Measurements from ENCODE around the gene SMTN.
"Not testable (repeated sequence)": the region's sequence is repeated elsewhere in the genome, so short reads cannot be mapped to it uniquely, and the experiment has no call there.

SMTN gene

DNA sequence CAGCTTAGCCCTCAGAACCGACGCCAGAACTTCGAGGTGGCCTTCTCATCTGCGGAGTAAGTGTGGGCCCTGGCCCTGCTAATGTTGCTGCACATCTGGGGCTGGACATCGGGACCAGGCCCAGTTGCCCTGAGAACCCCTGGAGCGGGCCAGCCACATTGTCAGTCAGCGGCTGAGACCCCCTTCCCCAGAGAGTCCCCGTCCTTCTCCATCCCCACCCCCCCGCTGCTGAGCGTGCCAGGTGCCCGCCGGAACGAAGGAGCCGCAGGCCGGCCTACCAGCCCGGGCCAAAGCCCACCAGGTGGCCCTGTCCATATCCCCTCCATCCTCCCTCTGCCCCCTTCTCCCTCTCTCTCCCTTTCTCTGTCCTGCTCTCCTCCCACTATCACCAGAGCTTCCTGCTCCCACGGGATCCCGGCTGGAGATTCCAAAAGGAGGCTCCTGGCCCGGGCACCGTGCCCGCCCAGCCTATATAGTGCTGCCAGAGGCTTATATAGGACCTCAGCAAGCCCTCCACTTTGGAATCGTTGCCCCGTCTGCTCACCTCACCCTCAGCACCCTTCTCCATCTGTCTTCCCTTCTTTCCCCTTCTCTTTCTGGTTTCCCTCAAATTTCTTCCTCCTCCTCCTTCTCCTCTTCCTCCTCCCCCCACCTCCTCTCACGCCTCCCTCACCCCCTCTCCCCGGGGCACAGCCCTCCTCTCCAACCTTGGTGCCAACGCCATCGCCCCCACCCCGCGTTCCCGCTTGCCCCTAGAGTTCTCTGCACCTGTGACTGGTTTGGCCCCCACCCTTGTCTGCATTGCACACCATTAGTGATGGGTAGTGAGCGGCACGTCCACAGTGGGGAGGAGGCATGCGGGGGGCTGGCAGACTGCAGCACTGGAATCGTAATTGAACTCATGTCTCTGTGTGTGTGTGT lies 19.0 kb downstream of the SMTN start:
- DNase-seq (ENCODE audit: low read depth, low spot score): no peak
- H3K4me3 ChIP-seq (ENCODE audit: low read length): no peak overlapping the region

DNA sequence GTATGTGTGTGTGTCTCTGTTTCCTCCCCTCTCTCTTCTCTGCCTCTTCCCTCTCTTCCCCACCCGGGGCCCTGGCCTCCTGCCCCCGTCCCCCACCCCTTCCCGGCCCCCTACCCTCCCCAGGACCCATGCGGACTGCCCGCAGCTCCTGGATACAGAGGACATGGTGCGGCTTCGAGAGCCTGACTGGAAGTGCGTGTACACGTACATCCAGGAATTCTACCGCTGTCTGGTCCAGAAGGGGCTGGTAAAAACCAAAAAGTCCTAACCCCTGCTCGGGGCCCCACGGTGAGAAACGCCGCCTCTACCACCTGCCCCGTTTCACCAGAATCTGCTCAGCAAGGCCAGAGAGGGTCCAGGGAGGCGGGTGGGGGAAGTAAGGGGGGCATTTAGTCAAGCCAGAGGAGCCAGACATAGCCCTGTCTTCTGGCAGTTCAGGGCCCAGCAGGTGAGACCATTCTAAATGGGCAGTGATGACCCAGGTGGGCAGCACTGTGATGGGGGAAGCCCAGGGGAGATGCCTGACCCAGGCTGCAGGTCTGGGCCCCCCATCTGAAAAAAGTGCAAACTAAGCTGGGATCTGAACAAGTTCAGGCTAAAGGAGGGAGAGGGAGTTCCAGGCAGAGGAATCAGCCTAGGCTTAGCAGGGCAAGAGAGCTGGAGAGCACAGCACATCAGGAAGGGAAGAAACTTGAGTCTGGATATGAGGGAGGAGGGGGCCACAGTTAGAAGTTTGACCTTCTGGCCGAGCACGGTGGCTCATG lies 19.8 kb downstream of the SMTN start:
- no peak overlapping the region for H3K4me3 ChIP-seq (ENCODE audit: low read length)
- no peak for DNase-seq (ENCODE audit: low read depth, low spot score)

DNA sequence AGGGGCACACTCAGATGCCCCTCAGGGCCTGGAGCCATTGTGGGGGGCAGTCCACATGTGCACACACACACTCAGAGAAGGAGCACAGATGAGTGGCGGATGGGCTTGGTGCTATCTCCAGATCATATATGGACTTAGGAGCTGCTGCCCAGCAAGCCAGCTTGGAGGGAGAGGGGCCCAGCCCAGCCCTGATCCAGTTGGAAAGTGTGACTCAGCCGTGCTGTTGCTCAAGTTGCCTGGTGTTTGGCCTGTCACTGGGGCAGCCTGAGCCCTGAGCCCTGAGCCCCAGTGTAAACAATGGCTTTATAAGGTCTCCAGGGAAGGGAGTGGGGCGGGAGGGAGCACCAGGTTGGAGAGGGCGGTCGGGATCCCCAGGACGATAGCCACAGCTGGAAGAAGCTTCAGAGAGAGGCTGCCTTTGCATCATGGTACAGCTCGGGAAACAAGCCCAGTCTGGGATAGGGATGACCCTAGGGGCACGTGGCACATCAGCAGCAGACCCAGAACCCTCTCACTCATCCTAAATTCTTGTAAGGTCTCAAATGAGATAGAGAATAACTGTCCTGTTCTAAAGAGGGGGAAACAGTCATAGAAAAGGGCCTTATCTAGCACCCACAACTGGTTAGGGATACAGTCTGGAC lies 21.4 kb downstream of the SMTN start:
- H3K4me3 ChIP-seq (ENCODE audit: low read length): no peak overlapping the region
- DNase-seq (ENCODE audit: low read depth, low spot score): no peak

DNA sequence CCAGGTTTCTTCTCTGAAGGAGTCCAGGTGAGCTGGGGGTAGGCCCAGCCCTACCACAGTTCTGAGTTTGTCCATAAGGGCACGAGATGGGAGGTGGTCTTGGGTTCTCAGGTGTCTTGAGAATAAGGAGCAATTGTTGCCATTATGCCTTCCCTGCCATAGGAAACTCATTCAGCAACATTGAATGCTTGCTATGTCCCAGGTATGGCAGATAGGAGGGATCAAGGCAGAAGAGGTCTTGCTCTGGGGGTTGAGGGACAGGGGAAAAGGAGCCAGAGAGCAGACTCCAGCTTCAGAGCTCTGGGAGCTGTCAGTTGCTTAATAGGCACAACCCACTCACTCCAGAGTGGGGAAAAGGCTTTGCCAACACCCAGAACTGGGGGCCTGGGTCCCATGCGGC lies 22.0 kb downstream of the SMTN start:
- no peak for DNase-seq (ENCODE audit: low read depth, low spot score)
- no peak overlapping the region for H3K4me3 ChIP-seq (ENCODE audit: low read length)

DNA sequence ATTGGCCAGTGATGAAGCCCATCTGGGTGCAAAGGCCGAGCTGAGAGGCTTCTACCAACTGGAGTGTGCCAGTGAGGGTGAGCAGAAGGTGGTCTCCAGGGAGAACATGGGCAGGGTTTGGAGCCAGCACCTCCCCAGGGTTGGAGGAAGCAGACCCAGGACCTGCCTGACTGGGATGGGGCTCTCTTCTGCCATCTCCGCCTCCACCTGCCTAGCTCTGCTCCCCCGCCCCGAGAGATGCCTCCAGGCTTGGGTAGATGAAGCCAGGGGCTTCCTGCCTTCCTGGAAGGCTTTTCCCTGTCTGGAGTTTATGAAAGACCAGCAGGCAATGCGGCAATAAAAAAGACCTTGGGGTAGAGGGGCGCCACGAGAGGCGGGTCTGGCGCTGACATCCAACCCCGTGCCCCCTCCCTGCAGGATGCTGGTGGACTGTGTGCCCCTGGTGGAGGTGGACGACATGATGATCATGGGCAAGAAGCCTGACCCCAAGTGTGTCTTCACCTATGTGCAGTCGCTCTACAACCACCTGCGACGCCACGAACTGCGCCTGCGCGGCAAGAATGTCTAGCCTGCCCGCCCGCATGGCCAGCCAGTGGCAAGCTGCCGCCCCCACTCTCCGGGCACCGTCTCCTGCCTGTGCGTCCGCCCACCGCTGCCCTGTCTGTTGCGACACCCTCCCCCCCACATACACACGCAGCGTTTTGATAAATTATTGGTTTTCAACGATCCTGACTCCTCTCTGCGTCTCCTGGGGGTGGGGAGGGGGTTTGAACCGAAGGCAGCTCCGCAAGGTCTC lies 23.0 kb downstream of the SMTN start:
- no peak overlapping the region for H3K4me3 ChIP-seq (ENCODE audit: low read length)
- no peak for DNase-seq (ENCODE audit: low read depth, low spot score)

DNA sequence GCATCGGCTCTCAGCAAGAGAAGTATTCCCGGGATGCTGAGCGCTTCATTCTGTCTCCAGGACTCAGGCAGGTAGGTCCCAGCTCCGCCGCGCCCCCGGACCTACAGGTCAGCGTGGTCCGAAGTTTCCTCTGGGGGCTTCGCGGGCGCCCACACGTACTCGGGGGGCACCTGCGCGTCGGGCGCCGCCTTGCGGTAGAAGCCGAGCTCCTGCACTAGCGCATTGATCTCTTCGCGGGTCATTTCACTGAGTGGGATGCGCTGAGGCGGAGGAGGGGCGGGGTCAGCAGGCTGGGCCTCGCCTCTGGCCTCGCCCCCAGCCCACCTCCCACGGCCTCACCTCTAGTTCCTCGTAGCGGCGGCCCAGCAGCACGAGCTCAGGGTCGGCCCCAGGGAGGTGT lies 23.8 kb downstream of the SMTN start:
- no peak for DNase-seq (ENCODE audit: low read depth, low spot score)
- no peak overlapping the region for H3K4me3 ChIP-seq (ENCODE audit: low read length)

DNA sequence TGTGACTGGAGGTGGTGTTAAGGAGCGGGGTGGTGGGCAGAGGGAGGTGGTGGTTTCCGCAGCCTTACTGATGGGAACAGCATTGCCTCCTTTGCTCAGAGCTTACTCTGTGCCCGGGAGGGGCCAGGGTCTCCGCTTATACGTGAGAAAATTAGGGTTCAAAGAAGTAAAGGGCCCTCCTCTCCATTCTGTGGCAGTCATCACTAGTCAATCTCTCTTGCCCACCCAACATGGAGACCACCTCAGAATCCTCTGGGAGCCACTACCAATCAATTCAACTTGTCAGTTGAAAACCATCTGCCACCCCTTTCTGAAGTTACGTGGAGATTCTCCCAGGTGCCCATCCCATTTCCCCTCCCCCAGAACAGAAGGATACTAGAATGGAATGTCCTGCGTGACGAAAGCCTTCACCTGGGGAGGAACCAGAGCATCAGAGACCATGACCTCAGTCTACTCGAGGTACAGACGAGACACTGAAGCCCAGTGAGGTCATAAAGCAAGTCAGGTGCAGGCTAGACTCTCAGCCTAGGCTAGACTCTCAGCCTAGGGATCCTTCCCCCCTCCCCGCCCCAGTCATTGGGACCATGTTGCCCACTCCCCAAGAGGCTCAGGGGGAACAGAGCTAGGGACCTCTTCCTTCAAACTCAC lies 24.3 kb downstream of the SMTN start:
- H3K4me3 ChIP-seq (ENCODE audit: low read length): no peak overlapping the region
- no peak for DNase-seq (ENCODE audit: low read depth, low spot score)

DNA sequence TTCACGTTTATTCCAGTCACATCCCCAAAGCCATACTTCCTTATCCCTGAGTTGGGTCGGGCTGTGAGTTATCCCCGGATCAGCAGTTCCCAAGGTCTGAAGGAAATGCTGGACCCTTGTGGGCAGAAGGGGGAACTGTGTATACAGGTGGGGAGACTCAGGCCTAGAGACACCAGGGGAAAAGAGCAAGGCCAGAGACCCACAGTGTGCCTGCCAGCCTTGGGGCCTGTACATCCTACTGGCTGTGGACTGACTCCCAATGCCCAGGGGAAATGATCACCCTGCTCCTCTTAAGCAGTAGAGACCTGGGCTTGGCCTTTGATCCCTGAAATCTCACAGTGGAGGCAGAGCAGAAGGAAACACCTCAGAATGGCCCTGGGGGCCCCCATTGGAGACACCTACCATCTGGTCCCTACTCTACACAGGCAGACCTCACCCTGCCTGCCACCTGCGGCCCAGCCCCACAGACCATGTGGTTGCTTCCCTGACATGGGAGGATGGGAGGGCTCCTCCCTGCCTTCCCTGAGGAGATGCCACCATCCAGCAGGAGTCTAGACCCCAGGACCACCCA lies 25.0 kb downstream of the SMTN start:
- no peak overlapping the region for H3K4me3 ChIP-seq (ENCODE audit: low read length)
- no peak for DNase-seq (ENCODE audit: low read depth, low spot score)

DNA sequence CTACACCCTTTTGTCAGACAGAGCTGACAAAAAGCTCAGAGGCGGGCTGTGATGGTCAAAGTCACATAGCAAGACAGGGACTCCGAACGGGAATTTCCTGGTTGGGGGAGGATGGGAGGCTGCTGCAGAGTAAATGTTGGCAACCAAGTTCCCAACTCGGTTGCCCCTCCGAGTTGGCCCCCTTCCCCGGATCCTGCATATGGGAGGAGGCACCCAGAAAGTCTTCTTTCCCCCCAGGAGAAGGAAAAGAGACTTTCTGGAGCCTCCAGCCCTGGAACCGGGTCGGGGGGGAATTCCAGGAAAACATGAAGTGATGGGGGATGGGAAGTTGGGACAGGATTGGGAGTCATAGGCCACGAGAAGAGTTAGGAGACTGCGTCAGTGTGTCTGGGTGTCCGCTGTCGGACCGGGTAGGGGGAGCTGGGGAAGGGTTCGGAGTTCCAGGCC lies 25.6 kb downstream of the SMTN start:
- peak overlapping the region; percentile 61 for H3K4me3 ChIP-seq (ENCODE audit: low read length)
- no peak for DNase-seq (ENCODE audit: low read depth, low spot score)

DNA sequence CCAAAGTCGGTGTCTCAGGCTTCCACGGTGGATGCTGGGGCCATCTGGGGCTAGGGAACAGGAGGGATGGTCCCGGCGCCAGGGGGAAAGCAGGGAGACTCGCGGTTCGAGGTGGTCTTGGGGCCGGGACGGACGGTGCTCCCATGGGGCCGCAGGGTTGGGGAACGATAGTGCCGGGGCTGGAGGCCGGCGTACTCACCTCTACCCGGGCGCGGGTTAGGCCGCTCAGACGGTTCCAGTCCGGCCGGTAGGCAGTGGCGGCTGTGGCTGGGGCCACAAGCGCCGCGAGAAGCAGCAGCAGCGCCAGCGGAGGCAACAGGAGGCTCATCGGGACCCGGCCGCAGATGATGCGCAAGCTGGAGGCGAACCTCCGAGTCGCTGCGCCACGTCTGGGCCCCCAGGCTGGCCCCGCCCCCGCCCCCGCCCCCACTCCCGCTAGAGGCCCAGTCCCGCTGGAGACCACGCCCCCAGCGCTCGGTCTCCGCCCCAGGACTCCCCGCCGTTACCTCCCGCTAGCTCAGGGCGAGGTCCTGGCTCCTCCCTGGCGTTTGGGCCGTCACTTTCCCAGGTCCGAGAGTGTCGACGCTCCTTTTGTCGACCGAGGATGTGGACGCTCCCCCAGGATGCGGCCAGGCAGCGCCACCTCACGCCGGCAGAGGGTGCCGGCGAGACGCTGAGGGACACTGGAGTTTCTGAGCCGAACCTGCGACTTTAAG lies 26.2 kb downstream of the SMTN start, which contains the start of gene SELENOM:
Gene SELENOM, minus strand, starts transcription at position 391 of the 716 bp plus-strand sequence. Its CDS starts 63 bp downstream, at position 328.
- peak within 1 kb of the TSS; percentile 61 for H3K4me3 ChIP-seq (ENCODE audit: low read length)

DNA sequence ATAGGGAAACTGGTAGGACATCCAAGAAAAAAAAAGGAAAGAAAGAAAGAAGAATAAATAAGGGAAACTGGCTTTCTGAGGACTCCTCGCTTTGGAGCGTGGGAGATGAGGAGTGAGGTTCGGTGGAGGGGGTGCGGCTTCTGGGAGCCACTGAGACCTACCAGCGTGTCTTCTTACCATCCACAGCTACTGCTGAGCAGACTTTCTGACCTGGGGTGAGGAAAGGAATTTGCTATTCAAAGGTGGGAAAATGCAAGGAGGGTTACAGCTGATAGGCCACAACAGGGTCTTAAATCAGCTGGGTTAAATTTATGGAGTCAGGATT lies 26.7 kb downstream of the SMTN start:
- H3K4me3 ChIP-seq (ENCODE audit: low read length): peak overlapping the region; percentile 61
- DNase-seq (ENCODE audit: low read depth, low spot score): no peak

More for the DNA sequence above, 26.2 kb downstream of the SMTN start, which contains the start of gene SELENOM:
- DNase-seq (ENCODE audit: low read depth, low spot score): peak; percentile 52

DNA sequence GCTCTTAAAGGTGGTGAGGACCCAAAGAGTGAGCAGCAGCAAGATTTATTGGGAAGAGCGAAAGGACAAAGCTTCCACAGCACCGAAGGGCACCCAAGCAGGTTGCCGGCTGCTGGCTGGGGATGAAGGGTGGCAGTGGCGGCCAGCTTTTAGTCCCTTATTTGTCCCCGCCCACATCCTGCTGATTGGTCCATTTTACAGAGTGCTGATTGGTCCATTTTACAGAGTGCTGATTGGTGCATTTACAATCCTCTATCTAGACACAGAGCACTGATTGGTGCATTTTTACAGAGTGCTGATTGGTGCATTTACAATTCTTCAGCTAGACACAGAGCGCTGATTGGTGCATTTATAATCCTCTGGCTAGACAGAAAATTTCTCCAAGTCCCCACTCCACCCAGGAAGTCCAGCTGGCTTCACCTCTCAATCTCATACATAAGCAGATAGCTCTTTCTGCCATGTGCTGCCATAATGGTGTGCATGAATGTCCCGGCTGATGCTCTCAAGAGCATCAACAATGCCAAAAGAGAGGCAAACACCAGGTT lies 31.5 kb downstream of the SMTN start:
- DNase-seq (ENCODE audit: low read depth, low spot score); H3K4me3 ChIP-seq (ENCODE audit: low read length): not testable (repeated sequence)

DNA sequence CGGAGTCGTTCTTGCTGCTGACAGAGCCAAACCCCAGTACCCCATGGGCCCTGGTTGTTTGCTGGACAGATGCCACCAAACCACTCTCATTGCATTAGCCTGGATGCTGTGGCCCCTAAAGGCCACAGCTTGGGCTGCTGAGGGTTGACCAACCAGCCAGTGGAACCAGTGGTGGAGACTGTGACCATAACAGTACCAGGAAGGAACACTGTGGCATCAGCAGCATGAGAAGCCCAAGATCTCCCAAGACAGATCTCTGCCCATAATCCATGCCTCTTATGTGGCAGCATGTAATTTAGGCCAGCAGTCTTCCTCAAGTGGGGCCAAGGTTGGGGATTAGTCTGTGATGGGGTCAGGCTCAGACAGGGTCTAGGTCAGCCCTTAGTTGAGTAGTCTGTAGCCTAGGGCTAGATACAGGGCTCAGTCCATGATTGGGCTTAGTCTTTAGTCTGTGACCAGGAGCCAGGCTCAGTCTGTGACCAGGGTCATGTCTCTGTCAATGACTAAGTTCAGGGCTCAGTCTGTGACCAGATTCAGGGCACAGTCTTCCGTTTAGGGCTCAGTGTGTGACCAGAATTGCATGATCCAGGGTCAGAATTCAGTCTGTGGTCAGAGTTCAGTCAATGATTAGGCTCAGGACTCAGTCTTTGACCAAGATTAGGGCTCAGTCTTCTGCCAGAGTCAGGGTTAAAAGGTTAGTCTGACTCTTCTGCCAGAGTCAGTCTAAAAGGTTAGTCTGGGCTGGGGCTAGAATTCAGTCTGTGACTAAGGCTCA lies 37.1 kb downstream of the SMTN start:
- DNase-seq (ENCODE audit: low read depth, low spot score): no peak

DNA sequence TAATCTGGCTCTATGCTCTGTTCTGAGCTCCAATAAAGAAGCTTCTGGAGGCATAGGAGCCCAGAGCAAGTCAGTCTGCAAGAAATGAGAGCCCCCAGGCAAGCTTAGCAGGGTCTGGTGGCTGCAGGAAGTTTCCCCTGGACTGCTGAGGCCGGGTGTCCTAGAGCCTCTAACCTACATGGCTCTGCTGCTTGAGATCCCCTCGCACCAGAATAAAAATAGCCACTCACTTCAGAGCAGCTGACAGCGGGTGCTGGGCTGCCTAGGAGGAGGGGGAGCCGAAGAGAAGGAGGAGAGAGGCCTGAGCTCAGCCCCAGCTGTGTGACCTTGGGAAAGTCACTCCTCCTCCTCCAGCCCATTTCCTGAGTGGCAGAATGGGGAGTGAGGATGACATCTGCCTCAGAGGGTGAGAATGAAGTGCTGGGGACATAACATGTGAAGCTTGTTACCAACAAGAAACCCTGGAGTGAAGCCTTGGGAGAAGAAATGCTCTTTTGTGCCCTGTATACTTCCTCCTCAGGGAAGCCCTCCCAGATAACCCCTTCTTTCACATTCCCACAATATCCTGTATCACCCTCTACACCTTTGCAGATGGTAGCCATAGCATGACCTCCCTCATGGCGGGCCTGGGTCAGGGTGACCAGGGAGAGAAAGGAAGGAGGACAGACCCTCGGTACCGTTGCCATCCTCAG lies 38.1 kb downstream of the SMTN start:
- H3K4me3 ChIP-seq (ENCODE audit: low read length): no peak overlapping the region
- DNase-seq (ENCODE audit: low read depth, low spot score): no peak

More for the DNA sequence above, 37.1 kb downstream of the SMTN start:
- H3K4me3 ChIP-seq (ENCODE audit: low read length): no peak overlapping the region

DNA sequence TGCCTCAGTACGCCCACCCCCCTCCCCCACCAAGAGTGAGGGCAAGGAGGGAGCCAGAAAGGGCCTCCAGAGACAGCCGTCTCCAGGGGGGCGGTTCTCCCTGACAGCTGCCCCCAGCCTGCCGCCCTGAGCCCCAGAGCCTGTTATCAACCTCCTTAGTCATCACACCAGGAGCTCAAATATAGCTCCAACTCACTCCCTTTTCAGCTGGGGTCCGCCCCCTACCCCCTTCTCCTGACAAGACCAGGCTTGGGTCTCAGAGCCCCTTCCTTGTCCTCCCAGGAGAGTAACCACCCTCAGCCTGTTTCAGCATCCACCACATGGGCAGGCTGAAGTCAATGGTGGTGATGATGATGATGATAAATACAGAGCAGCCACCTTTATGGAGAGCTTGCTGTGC lies 39.1 kb downstream of the SMTN start:
- H3K4me3 ChIP-seq (ENCODE audit: low read length): no peak overlapping the region
- DNase-seq (ENCODE audit: low read depth, low spot score): no peak

DNA sequence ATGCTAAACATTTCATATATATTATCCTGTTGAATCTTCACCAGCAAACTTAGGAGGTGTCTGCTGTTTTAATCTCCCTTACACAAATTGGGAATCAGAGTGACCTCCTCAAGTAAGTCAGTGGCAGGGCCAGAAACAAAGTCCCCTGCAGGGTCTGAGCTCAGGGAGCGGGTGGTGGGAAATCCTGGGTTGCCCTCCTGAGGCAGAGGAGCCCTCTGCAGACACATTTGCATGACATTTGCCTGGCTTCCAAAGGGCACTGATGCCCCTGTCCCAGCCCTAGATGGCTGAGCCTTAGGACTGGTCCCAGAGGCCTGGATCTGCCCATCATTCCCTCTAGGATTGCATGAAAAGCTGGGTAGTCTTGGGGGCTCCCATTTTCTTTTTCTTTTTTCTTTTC lies 39.5 kb downstream of the SMTN start:
- no peak overlapping the region for H3K4me3 ChIP-seq (ENCODE audit: low read length)
- DNase-seq (ENCODE audit: low read depth, low spot score): no peak
